NCI-H2196 treated with DMSO at 0.1 percent for 48 hours (cell line): Measurements from ENCODE around the gene CXorf66.
"Not testable (repeated sequence)": the region's sequence is repeated elsewhere in the genome, so short reads cannot be mapped to it uniquely, and the experiment has no call there.

Experiments
- DNase-seq: peaks from one replicate; lab custom pipeline; 2025; ENCODE audit not compliant: unreplicated experiment; lab: John Stamatoyannopoulos, UW

CXorf66 gene

GRCh38 chrX:139930401-139930800, 34.9 kb downstream of the CXorf66 start:
- no peak for DNase-seq

GRCh38 chrX:139929876-139930275, 35.4 kb downstream of the CXorf66 start:
- no peak for DNase-seq

GRCh38 chrX:139924696-139925095, 40.6 kb downstream of the CXorf66 start:
- no peak for DNase-seq

GRCh38 chrX:139924069-139924695, 41.1 kb downstream of the CXorf66 start:
- no peak for DNase-seq

GRCh38 chrX:139921142-139921541, 44.2 kb downstream of the CXorf66 start:
- not testable (repeated sequence) for DNase-seq

- DNase-seq = no peak
Measured at GRCh38 chrX:139920316-139920715, 45.0 kb downstream of the CXorf66 start.

GRCh38 chrX:139914421-139914820, 50.9 kb downstream of the CXorf66 start:
- DNase-seq = no peak

- DNase-seq = no peak
Measured at GRCh38 chrX:139909712-139910111, 55.6 kb downstream of the CXorf66 start.

- DNase-seq = no peak
Measured at GRCh38 chrX:139907078-139907477, 58.2 kb downstream of the CXorf66 start.

GRCh38 chrX:139905743-139906142, 59.6 kb downstream of the CXorf66 start:
- DNase-seq = no peak
